H1 (cell line): ENCODE measurements around the gene ASTN2. TPM values are rescaled to one million over a fixed set of nuclear protein-coding genes. Genes with fewer than 3 reads are reported as not detected.

Experiments
- CTCF ChIA-PET: fragments of 300-600 bp; sonication (Branson Sonifier 250); formaldehyde crosslinking; loops from one replicate; lab custom pipeline; 2021; ENCODE audit not compliant: partially characterized antibody; lab: Charles Lee
- POLR2A ChIA-PET: fragments of 300-600 bp; sonication (Branson Sonifier 250); formaldehyde crosslinking; loops from one replicate; lab custom pipeline; 2021; ENCODE audit warnings: inconsistent platforms; ENCODE audit not compliant: partially characterized antibody; lab: Charles Lee
- DNase-seq, 2 experiments: peaks; one replicate each; pipeline versions ENCODE4 v3.0.0 to v3.0.0-alpha.2; 2010 to 2022; ENCODE audit warnings: low spot score in 2 of 2, low read depth in 1 of 2, mixed read lengths in 1 of 2
- FAIRE-seq: peaks from 2 replicates; lab custom pipeline; 2011; peaks lifted over from hg19 to GRCh38; lab: Jason Lieb, UNC
- H2AFZ ChIP-seq: 2 replicates; pipeline ENCODE4 v1.8.1; 2012; ENCODE audit warnings: low read length, inconsistent platforms
- H2AK5ac ChIP-seq: 2 replicates; pipeline ENCODE4 v1.6.1; 2013; ENCODE audit warnings: low read depth, low read length
- H2BK120ac ChIP-seq: replicated peaks from 2 replicates; pipeline ENCODE3; 2013; ENCODE audit warnings: low read depth, low read length, inconsistent platforms
- H2BK12ac ChIP-seq: 2 replicates; pipeline ENCODE4 v1.6.1; 2013; ENCODE audit warnings: low read depth, low read length
- H2BK15ac ChIP-seq: 2 replicates; pipeline ENCODE4 v1.6.1; 2013; ENCODE audit warnings: low read length
- H2BK20ac ChIP-seq: 2 replicates; pipeline ENCODE4 v1.6.1; 2013; ENCODE audit warnings: low read length
- H2BK5ac ChIP-seq: 2 replicates; pipeline ENCODE4 v1.6.1; 2013; ENCODE audit warnings: low read depth, low read length
- H3K14ac ChIP-seq: 2 replicates; pipeline ENCODE4 v1.6.1; 2013; ENCODE audit warnings: inconsistent platforms; ENCODE audit not compliant: insufficient read length
- H3K18ac ChIP-seq: 2 replicates; pipeline ENCODE4 v1.6.1; 2013; ENCODE audit warnings: low read length; ENCODE audit errors: extremely low read depth
- H3K23ac ChIP-seq: 2 replicates; pipeline ENCODE4 v1.6.1; 2013; ENCODE audit warnings: inconsistent platforms; ENCODE audit not compliant: insufficient read length
- H3K23me2 ChIP-seq: 2 replicates; pipeline ENCODE4 v1.6.1; 2013; ENCODE audit warnings: low read depth, low read length
- H3K27ac ChIP-seq: 2 replicates; pipeline ENCODE4 v1.6.1; 2011; ENCODE audit warnings: low read depth, low read length, inconsistent platforms
- H3K27me3 ChIP-seq, 4 experiments: replicated peaks in 1 of 4; 1 replicate in 1 of 4; 2 replicates in 3 of 4; pipeline versions ENCODE4 v1.6.1 to v1.8.1; 2011 to 2013; ENCODE audit warnings: low read length in 3 of 4, mild to moderate bottlenecking in 3 of 4, inconsistent platforms in 2 of 4, mixed read lengths in 2 of 4, moderate library complexity in 1 of 4; ENCODE audit not compliant: control insufficient read depth in 3 of 4, insufficient read depth in 3 of 4; ENCODE audit errors: extremely low read depth in 1 of 4
- H3K36me3 ChIP-seq, 4 experiments: 2 replicates each; pipeline versions ENCODE4 v1.6.1 to v1.8.1; 2011 to 2013; ENCODE audit warnings: mild to moderate bottlenecking in 4 of 4, low read length in 3 of 4, moderate library complexity in 2 of 4, control low read depth in 1 of 4, inconsistent platforms in 1 of 4; ENCODE audit not compliant: insufficient read depth in 4 of 4, control insufficient read depth in 2 of 4
- H3K4ac ChIP-seq: replicated peaks from 2 replicates; pipeline ENCODE3; 2013; ENCODE audit warnings: low read length, low read depth, mixed read lengths, inconsistent platforms; ENCODE audit not compliant: insufficient read length
- H3K4me1 ChIP-seq, 4 experiments: replicated peaks in 1 of 4; 1 replicate in 1 of 4; 2 replicates in 3 of 4; pipeline versions ENCODE4 v1.6.1 to v1.8.1; 2011 to 2013; ENCODE audit warnings: low read length in 3 of 4, inconsistent platforms in 2 of 4, mixed read lengths in 1 of 4; ENCODE audit not compliant: insufficient read depth in 4 of 4, control insufficient read depth in 3 of 4
- H3K4me2 ChIP-seq, 2 experiments: 2 replicates each; pipeline versions ENCODE4 v1.6.1 to v1.8.1; 2011 to 2013; ENCODE audit warnings: low read depth in 2 of 2, low read length in 2 of 2, control low read depth in 1 of 2, inconsistent platforms in 1 of 2, mild to moderate bottlenecking in 1 of 2; ENCODE audit not compliant: insufficient read depth in 1 of 2
- H3K4me3 ChIP-seq, 4 experiments: fragments of 200-600, 300-600 bp in 1 of 4; sonication (generic), shearing (Covaris generic), sonication (Bioruptor Twin) in 1 of 4; 2 replicates each; pipeline versions ENCODE4 v1.5.1 to v1.8.1; 2011 to 2016; ENCODE audit warnings: low read length in 4 of 4, low read depth in 3 of 4, control low read depth in 2 of 4, inconsistent platforms in 2 of 4, mild to moderate bottlenecking in 2 of 4, mixed read lengths in 1 of 4, moderate library complexity in 1 of 4; ENCODE audit not compliant: insufficient read depth in 2 of 4; ENCODE audit errors: extremely low read depth in 1 of 4
- H3K56ac ChIP-seq: replicated peaks from 2 replicates; pipeline ENCODE3; 2013; ENCODE audit warnings: low read depth, mild to moderate bottlenecking, mixed read lengths, low read length, inconsistent platforms; ENCODE audit not compliant: insufficient read length
- H3K79me1 ChIP-seq: 2 replicates; pipeline ENCODE4 v1.6.1; 2013; ENCODE audit warnings: low read depth, low read length, control low read depth
- H3K79me2 ChIP-seq, 2 experiments: 2 replicates each; pipeline versions ENCODE4 v1.6.1 to v1.8.1; 2012 to 2013; ENCODE audit warnings: low read length in 2 of 2, mild to moderate bottlenecking in 2 of 2, inconsistent platforms in 1 of 2; ENCODE audit not compliant: insufficient read depth in 2 of 2, control insufficient read depth in 1 of 2
- H3K9ac ChIP-seq, 4 experiments: replicated peaks in 1 of 4; 1 replicate in 1 of 4; 2 replicates in 3 of 4; pipeline versions ENCODE4 v1.6.1 to v1.8.1; 2011 to 2013; ENCODE audit warnings: low read depth in 3 of 4, low read length in 3 of 4, control low read depth in 2 of 4, mild to moderate bottlenecking in 2 of 4, moderate library complexity in 2 of 4, inconsistent platforms in 1 of 4; ENCODE audit errors: extremely low read depth in 1 of 4
- H3K9me3 ChIP-seq, 2 experiments: 2 replicates each; pipeline versions ENCODE4 v1.6.1 to v1.8.1; 2012 to 2013; ENCODE audit warnings: mild to moderate bottlenecking in 2 of 2, moderate library complexity in 2 of 2, control low read depth in 1 of 2, inconsistent platforms in 1 of 2, low read depth in 1 of 2, low read length in 1 of 2, mixed read lengths in 1 of 2; ENCODE audit not compliant: insufficient read depth in 2 of 2
- H4K20me1 ChIP-seq, 2 experiments: replicated peaks in 1 of 2; 2 replicates each; pipeline versions ENCODE3 to v1.8.1; 2011 to 2013; ENCODE audit warnings: inconsistent platforms in 2 of 2, low read length in 2 of 2, mild to moderate bottlenecking in 1 of 2; ENCODE audit not compliant: insufficient read depth in 2 of 2, control insufficient read depth in 1 of 2
- H4K5ac ChIP-seq: 2 replicates; pipeline ENCODE4 v1.6.1; 2013; ENCODE audit warnings: low read length, low read depth, mixed read lengths, inconsistent platforms; ENCODE audit not compliant: insufficient read length
- H4K8ac ChIP-seq: 2 replicates; pipeline ENCODE4 v1.8.0; 2013; ENCODE audit warnings: mild to moderate bottlenecking, moderate library complexity, low read length, inconsistent platforms; ENCODE audit not compliant: insufficient read depth; ENCODE audit errors: extremely low read depth
- H4K91ac ChIP-seq: replicated peaks from 2 replicates; pipeline ENCODE3; 2013; ENCODE audit warnings: low read length, mixed read lengths, inconsistent platforms; ENCODE audit not compliant: insufficient read length
- ATF3 ChIP-seq: IDR thresholded peaks from 2 replicates; pipeline ENCODE4 v1.6.1; 2011; ENCODE audit warnings: low read depth, mild to moderate bottlenecking, low read length; ENCODE audit not compliant: insufficient read depth
- CTBP2 ChIP-seq: IDR thresholded peaks from 2 replicates; pipeline ENCODE4 v1.7.0; 2011; ENCODE audit warnings: borderline replicate concordance, mild to moderate bottlenecking, moderate library complexity, mixed read lengths, low read length; ENCODE audit not compliant: insufficient read depth, insufficient read length
- GABPA ChIP-seq: IDR thresholded peaks from 2 replicates; pipeline ENCODE4 v1.6.1; 2011; ENCODE audit warnings: mild to moderate bottlenecking, low read length, moderate library complexity, borderline replicate concordance; ENCODE audit not compliant: insufficient read depth
- JUND ChIP-seq: IDR thresholded peaks from 2 replicates; pipeline ENCODE4 v1.6.1; 2011; ENCODE audit warnings: mild to moderate bottlenecking, improper control_type of control experiment, low read length
- KDM1A ChIP-seq: fragments of 200-600, 300-600 bp; sonication (generic); IDR thresholded peaks from 2 replicates; pipeline ENCODE4 v1.7.1; 2016; ENCODE audit warnings: mild to moderate bottlenecking, low read length, borderline replicate concordance
- KDM4A ChIP-seq: IDR thresholded peaks from one replicate; pipeline ENCODE4 v1.7.1; 2012; ENCODE audit warnings: low read depth, mild to moderate bottlenecking, moderate library complexity, low read length, inconsistent platforms; ENCODE audit not compliant: severe bottlenecking
- SAP30 ChIP-seq: fragments of 300-600 bp; sonication (generic); IDR thresholded peaks from 2 replicates; pipeline ENCODE4 v1.7.1; 2012; ENCODE audit warnings: low read length, moderate library complexity, mild to moderate bottlenecking, inconsistent platforms; ENCODE audit not compliant: insufficient read depth, insufficient replicate concordance
- TAF1 ChIP-seq: IDR thresholded peaks from 2 replicates; pipeline ENCODE4 v1.6.1; 2011; ENCODE audit warnings: mild to moderate bottlenecking, low read depth, low read length
- TAF7 ChIP-seq: optimal IDR thresholded peaks from 2 replicates; pipeline ENCODE3; 2011; ENCODE audit warnings: low read depth, mild to moderate bottlenecking, inconsistent platforms, low read length, moderate library complexity, borderline replicate concordance
- WGBS, 2 experiments: shearing (Covaris generic) in 1 of 2; methylation state at CpG; one replicate each; pipeline versions ENCODE4 v1.1.6 to v1.1.7; 2013 to 2015; ENCODE audit warnings: low lambda C conversion rate in 2 of 2, mixed read lengths in 2 of 2, inconsistent platforms in 1 of 2, low coverage in 1 of 2, missing lambda C conversion rate in 1 of 2; ENCODE audit not compliant: insufficient replicate concordance in 2 of 2, insufficient coverage in 1 of 2, insufficient read length in 1 of 2; ENCODE audit errors: extremely low coverage in 1 of 2, missing lambda C conversion rate in 1 of 2; 5-methylcytosine and 5-hydroxymethylcytosine counted together
- polyA plus RNA-seq, 7 experiments: library from polyadenylated mRNA; depleted of rRNA in 3 of 7; stranded (reverse) in 5 of 7; unstranded in 2 of 7; fragments of >200 nt in 5 of 7; fragments of 200-250 nt in 2 of 7; gene quantifications; 1 replicate in 5 of 7; 2 replicates in 1 of 7; 4 replicates in 1 of 7; pipeline versions ENCODE4 v1.2.1 to v1.2.3, GENCODE V29; 2011 to 2013; ENCODE audit warnings: missing spikeins in 2 of 7, mixed read lengths in 2 of 7
- total RNA-seq: library from RNA; stranded (reverse); fragmentation: NEBNext Ultra II Directional; extraction: Animal tissue kit (Norgen Biotek cat#: 25700); gene quantifications from 2 replicates; pipeline ENCODE4 v1.2.1, GENCODE V29; 2021
- TF ChIP-seq, protein P1 (sequence below): IDR thresholded peaks from 2 replicates; pipeline ENCODE4 v1.6.1; 2012; ENCODE audit warnings: low read length, inconsistent platforms

ASTN2 gene
- total and polyA plus RNA-seq, 2 of the 8 experiments (the other 6 are each of a cell fraction or from before 2014, with no cell fraction given): 8.2 to 13.7 TPM

- Histone ChIP-seq H3K79me2 (no peaks in the 10 kb centered on the region), H3K4ac (no peak overlapping the region), H2BK15ac (no peak overlapping the region), H3K27me3 (no peaks in the 10 kb centered on the region), H2BK12ac (no peak overlapping the region), H4K8ac (no peak overlapping the region), H2AFZ (no peak overlapping the region), H3K23me2 (no peaks in the 10 kb centered on the region), H2BK20ac (0 out of 2 replicates have a peak overlapping the region, but pooled peaks have one; percentile 68), H4K5ac (no peak overlapping the region), H3K4me1 (peaks cover 0 to 13% (median 6%) of the 10 kb centered on the region in 4 experiments; a peak in 4 of 7 replicates), H3K27ac (no peak overlapping the region), H4K91ac (no peak overlapping the region), H3K4me3 (no peak overlapping the region), H3K14ac (no peak overlapping the region), H3K23ac (no peak overlapping the region), H3K9ac (no peak overlapping the region), H3K4me2 (no peak overlapping the region), H4K20me1 (no peaks in the 10 kb centered on the region), H3K56ac (no peak overlapping the region), H2BK5ac (no peak overlapping the region), H3K79me1 (no peaks in the 10 kb centered on the region), H3K36me3 (no peaks in the 10 kb centered on the region), H2AK5ac (no peak overlapping the region), H2BK120ac (no peak overlapping the region), H3K9me3 (no peaks in the 10 kb centered on the region), H3K18ac (no peak overlapping the region; the same call in 1 of the 2 replicates)
- no peak for FAIRE-seq
- CTCF ChIA-PET: interaction anchor here (0.7 to 0.8 kb wide), 3 partner anchors 12 to 768 kb away, joined by 3 read pairs; no protein-coding TSS in a partner anchor
- peak in 1 of 2 experiments; percentile 24 for DNase-seq
- POLR2A ChIA-PET: no interaction called here
- 93% methylated on average over 1 of the region's 1 CpG; no CpG with 5 or more reads in 1 of the 2 experiments for WGBS, 2 experiments
- TF ChIP-seq ATF3 (no peak), SAP30 (no peak), KDM4A (no peak), TAF1 (no peak), JUND (no peak), GABPA (no peak), CTBP2 (no peak), TAF7 (no peak), KDM1A (no peak)
- TF ChIP-seq, protein P1, sequence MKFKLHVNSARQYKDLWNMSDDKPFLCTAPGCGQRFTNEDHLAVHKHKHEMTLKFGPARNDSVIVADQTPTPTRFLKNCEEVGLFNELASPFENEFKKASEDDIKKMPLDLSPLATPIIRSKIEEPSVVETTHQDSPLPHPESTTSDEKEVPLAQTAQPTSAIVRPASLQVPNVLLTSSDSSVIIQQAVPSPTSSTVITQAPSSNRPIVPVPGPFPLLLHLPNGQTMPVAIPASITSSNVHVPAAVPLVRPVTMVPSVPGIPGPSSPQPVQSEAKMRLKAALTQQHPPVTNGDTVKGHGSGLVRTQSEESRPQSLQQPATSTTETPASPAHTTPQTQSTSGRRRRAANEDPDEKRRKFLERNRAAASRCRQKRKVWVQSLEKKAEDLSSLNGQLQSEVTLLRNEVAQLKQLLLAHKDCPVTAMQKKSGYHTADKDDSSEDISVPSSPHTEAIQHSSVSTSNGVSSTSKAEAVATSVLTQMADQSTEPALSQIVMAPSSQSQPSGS: no peak
These were observed 935.8 kb downstream of the ASTN2 start for GRCh38 chr9:116479056-116479544.
